Epidermal melanocyte (primary cell): ENCODE results near the gene TRAF2.
"Not testable (repeated sequence)": the region's sequence is repeated elsewhere in the genome, so short reads cannot be mapped to it uniquely, and the experiment has no call there.

ENCODE experiments used
- DNase-seq: peaks from one replicate; pipeline ENCODE4 v3.0.0; 2011; ENCODE audit warnings: low spot score; ENCODE audit not compliant: insufficient read length

Gene TRAF2

GRCh38 chr9:136882109-136882946, 4.0 kb upstream of the TRAF2 start:
- no peak for DNase-seq

GRCh38 chr9:136882947-136883283, 3.4 kb upstream of the TRAF2 start:
- DNase-seq: not testable (repeated sequence)

- DNase-seq: not testable (repeated sequence)
Observed at GRCh38 chr9:136883670-136884069, 2.6 kb upstream of the TRAF2 start.

GRCh38 chr9:136886610-136887597, 588 bp downstream of the TRAF2 start:
- peak; percentile 84 for DNase-seq

- no peak for DNase-seq
Observed at GRCh38 chr9:136888454-136888853, 2.1 kb downstream of the TRAF2 start.

- no peak for DNase-seq
Observed at GRCh38 chr9:136889858-136890257, 3.5 kb downstream of the TRAF2 start.

- DNase-seq: no peak
Observed at GRCh38 chr9:136890661-136891060, 4.3 kb downstream of the TRAF2 start.

- DNase-seq: no peak
Observed at GRCh38 chr9:136896027-136896426, 9.7 kb downstream of the TRAF2 start.

- DNase-seq: no peak
Observed at GRCh38 chr9:136898483-136899100, 12.3 kb downstream of the TRAF2 start.

GRCh38 chr9:136899196-136899595, 12.9 kb downstream of the TRAF2 start:
- DNase-seq: no peak

GRCh38 chr9:136900556-136900955, 14.2 kb downstream of the TRAF2 start:
- DNase-seq: no peak

GRCh38 chr9:136900988-136901515, 14.7 kb downstream of the TRAF2 start:
- DNase-seq: no peak

GRCh38 chr9:136901516-136902258, 15.4 kb downstream of the TRAF2 start:
- peak; percentile 84 for DNase-seq

- DNase-seq: no peak
Observed at GRCh38 chr9:136902259-136902821, 16.0 kb downstream of the TRAF2 start.

- no peak for DNase-seq
Observed at GRCh38 chr9:136903041-136903554, 16.8 kb downstream of the TRAF2 start.

GRCh38 chr9:136906266-136906665, 19.9 kb downstream of the TRAF2 start:
- DNase-seq: no peak

GRCh38 chr9:136907011-136907914, 20.9 kb downstream of the TRAF2 start:
- DNase-seq: no peak

GRCh38 chr9:136910197-136910900, 24.0 kb downstream of the TRAF2 start:
- DNase-seq: no peak

- no peak for DNase-seq
Observed at GRCh38 chr9:136910901-136911245, 24.6 kb downstream of the TRAF2 start.
